ENCODE data around the gene NAPEPLD. TPM values are rescaled to one million over a fixed set of nuclear protein-coding genes. Genes with fewer than 3 reads are reported as not detected.
A peak's percentile ranks its signal among the peaks of the same experiment; 100 is the strongest.

NAPEPLD gene
- total RNA-seq, 6 experiments from 2014 or later: 5.8 to 24.6 (median 8.1) TPM

DNA sequence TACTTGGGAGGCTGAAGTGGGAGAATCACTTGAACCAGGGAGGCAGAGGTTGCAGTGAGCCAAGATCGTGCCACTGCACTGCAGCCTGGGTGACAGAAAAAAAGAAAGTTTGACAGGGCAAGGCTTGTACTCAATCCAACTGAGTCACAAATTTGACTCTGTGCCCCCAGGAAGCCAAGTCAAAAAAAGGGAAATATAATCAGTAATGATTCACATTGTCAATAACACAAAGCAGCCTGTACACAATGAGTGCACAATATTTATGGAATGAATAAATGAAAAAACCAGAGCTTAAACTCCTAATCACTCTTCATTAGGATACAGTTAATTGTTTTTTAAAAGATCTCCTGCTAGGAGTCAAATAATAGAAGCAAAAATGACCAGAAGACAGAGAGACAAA is 6.4 kb downstream of the NAPEPLD start:
- TF ChIP-seq, protein P1, sequence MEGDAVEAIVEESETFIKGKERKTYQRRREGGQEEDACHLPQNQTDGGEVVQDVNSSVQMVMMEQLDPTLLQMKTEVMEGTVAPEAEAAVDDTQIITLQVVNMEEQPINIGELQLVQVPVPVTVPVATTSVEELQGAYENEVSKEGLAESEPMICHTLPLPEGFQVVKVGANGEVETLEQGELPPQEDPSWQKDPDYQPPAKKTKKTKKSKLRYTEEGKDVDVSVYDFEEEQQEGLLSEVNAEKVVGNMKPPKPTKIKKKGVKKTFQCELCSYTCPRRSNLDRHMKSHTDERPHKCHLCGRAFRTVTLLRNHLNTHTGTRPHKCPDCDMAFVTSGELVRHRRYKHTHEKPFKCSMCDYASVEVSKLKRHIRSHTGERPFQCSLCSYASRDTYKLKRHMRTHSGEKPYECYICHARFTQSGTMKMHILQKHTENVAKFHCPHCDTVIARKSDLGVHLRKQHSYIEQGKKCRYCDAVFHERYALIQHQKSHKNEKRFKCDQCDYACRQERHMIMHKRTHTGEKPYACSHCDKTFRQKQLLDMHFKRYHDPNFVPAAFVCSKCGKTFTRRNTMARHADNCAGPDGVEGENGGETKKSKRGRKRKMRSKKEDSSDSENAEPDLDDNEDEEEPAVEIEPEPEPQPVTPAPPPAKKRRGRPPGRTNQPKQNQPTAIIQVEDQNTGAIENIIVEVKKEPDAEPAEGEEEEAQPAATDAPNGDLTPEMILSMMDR (IDR thresholded peaks at IDR 0.05): no peak
- no peak for TF ChIP-seq POLR2A (IDR thresholded peaks at IDR 0.05)

DNA sequence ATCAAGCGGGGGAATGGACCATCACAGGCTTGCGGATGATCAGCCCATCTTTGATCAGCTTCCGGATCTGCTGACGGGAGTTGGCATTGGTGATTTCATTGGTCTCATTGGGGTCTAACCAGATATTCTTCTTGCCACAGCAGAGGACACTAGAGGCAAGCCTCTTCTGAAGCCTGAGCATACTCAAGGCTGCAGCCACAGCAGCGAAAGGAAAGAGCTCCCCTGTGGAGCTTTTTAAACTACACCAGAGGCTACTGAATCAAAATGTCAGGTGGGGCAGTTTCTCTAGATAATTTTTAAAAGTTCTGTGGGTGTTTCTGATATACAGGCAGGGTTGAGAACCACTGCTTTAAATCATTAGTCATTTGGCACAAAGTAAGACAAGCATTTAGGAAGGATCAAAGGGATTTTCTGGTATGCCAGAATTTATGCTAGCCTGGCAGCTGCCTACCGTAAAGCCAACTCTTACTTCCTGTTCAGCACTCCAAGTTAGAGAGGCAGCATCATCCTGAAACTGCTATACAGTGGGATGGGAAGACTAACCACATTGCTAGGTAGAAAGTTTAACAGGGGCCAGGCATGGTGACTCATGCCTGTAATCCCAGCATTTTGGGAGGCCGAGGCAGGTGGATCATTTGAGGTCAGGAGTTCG is 7.0 kb downstream of the NAPEPLD start:
- intact Hi-C loops (cut with DNase I): no loop called here
- H3K36me3 ChIP-seq: no peaks in the 10 kb centered on the region
- WGBS (ENCODE audit: insufficient coverage, low coverage, low lambda C conversion rate, missing lambda C conversion rate): 92% methylated on average over 3 of the region's 8 CpGs
- no peak overlapping the region for H3K4me3 ChIP-seq
- no peak for DNase-seq
- H3K27ac ChIP-seq: no peak overlapping the region
- no peaks in the 10 kb centered on the region for H3K27me3 ChIP-seq
- ATAC-seq: no peak
- TF ChIP-seq, protein P1 (IDR thresholded peaks at IDR 0.05): no peak
- no peak for TF ChIP-seq POLR2A (IDR thresholded peaks at IDR 0.05)
- peaks cover 0 to 24% (median 0%) of the 10 kb centered on the region in 4 donors for H3K4me1 ChIP-seq
- no peaks in the 10 kb centered on the region for H3K9me3 ChIP-seq

More for the DNA sequence above, 6.4 kb downstream of the NAPEPLD start:
- no peak overlapping the region for H3K4me3 ChIP-seq
- no CpG with 5 or more reads among the region's 1 CpG for WGBS (ENCODE audit: insufficient coverage, low coverage, low lambda C conversion rate, missing lambda C conversion rate)
- DNase-seq (no peak), ATAC-seq (peak in 1 of 4 donors; percentile 33)
- H3K4me1 ChIP-seq: peaks cover 0 to 26% (median 0%) of the 10 kb centered on the region in 4 donors
- intact Hi-C loops (cut with DNase I): no loop called here
- H3K36me3 ChIP-seq: no peaks in the 10 kb centered on the region
- H3K9me3 ChIP-seq: no peaks in the 10 kb centered on the region
- H3K27ac ChIP-seq: no peak overlapping the region
- no peaks in the 10 kb centered on the region for H3K27me3 ChIP-seq

DNA sequence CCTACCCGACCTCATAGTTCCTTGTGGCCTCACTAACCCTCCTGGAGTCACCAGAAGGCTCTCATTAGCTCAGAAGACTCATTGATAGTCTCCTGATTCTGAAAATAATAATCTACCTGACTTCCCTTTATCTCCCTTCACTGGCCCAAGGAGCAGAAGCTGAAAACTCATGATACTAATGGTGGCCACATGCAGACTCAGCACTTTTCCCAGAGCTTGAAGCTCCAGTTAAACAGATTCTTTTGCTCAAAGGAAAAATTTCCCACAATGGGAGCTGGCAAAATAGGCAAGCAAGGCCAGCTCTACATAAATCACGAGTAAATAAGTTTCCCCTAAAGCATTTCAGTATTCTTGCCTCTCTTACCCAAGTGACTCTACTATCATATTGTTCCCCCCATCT is 8.2 kb downstream of the NAPEPLD start:
- TF ChIP-seq, protein P1 (IDR thresholded peaks at IDR 0.05): no peak
- no peak for TF ChIP-seq POLR2A (IDR thresholded peaks at IDR 0.05)
- intact Hi-C loops (cut with DNase I): no loop called here
- ATAC-seq (no peak), DNase-seq (no peak)
- Histone ChIP-seq H3K4me1 (peaks cover 0 to 12% (median 0%) of the 10 kb centered on the region in 4 donors), H3K27me3 (no peaks in the 10 kb centered on the region), H3K4me3 (no peak overlapping the region), H3K9me3 (no peaks in the 10 kb centered on the region), H3K27ac (no peak overlapping the region), H3K36me3 (no peaks in the 10 kb centered on the region)
- WGBS (ENCODE audit: insufficient coverage, low coverage, low lambda C conversion rate, missing lambda C conversion rate): 86% methylated on average over 2 of the region's 2 CpGs

DNA sequence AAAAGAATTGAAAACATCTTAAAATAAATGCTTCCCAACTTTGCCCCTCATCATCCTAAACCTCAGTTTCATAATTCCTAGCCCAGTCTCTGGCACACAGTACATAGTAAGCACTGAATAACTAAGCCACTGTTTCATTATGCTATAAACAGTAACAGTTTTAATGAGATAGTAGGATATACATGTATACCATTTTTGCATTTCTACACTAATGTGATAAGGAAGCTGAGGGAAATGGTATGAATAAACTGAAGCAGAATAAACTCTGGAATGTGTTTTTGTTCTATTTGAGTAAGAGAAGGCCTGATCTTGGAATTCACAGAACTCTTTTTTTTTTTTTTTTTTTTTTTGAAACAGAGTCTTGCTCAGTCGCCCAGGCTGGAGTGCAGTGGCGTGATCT is 8.8 kb downstream of the NAPEPLD start:
- H3K36me3 ChIP-seq: no peaks in the 10 kb centered on the region
- H3K4me1 ChIP-seq: peaks cover 0 to 16% (median 0%) of the 10 kb centered on the region in 4 donors
- no peaks in the 10 kb centered on the region for H3K27me3 ChIP-seq
- intact Hi-C loops (cut with DNase I): no loop called here
- ATAC-seq: no peak
- H3K9me3 ChIP-seq: no peaks in the 10 kb centered on the region
- TF ChIP-seq, protein P1 (IDR thresholded peaks at IDR 0.05): no peak
- TF ChIP-seq POLR2A (IDR thresholded peaks at IDR 0.05): no peak
- WGBS (ENCODE audit: insufficient coverage, low coverage, low lambda C conversion rate, missing lambda C conversion rate): 80% methylated on average over 1 of the region's 2 CpGs
- H3K27ac ChIP-seq: no peak overlapping the region
- DNase-seq: no peak
- H3K4me3 ChIP-seq: no peak overlapping the region
